ENCODE measurements around the gene HASPIN. TPM values are rescaled to one million over a fixed set of nuclear protein-coding genes. Genes with fewer than 3 reads are reported as not detected.

Gene HASPIN
- total RNA-seq, 1 experiment from 2014 or later: 30.0 TPM

DNA sequence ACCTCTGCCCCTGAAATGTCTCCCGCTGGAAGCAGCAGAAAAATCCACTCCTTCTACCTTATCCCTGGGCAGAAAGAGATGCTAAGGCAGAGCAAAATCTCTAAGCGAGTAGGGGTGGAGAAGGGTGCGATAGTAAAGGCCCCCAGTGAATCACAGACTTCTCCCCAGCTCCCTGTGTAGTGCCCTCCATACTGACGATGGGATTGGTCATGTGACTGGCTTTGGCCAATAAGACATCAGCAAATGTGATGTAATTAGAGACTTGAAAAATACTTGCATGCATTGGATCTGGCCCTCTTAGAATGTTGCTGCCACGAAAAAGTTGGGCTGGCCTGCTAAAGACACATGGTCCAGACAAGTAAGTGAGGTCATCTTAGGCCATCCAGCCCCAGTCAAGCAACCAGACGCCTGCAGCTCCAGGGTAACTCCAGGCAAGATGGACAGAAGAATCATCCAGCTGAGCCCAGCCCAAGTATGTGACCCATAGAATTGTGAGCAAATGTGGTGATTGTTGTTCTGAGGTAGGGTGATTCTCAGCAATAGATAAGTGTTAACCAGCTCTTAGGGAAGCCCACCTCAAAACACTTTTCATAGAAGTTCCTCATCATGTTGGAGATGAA lies 36.0 kb downstream of the HASPIN start:
- peaks cover 17% of the 10 kb centered on the region for H3K9me3 Mint-ChIP-seq
- H3K27me3 Mint-ChIP-seq (ENCODE audit: low read depth): peaks cover 3% of the 10 kb centered on the region
- H3K27ac Mint-ChIP-seq: no peak overlapping the region
- H3K4me1 Mint-ChIP-seq: peaks cover 3% of the 10 kb centered on the region; the same call in 1 of the 2 replicates
- POLR2A ChIA-PET: no interaction called here
- no peak for DNase-seq (ENCODE audit: low spot score)
- CTCF ChIA-PET: interaction anchor here (0.5 to 7.5 kb wide), 3 partner anchors 21 to 1002 kb away, joined by 3 to 45 read pairs (median 7); no protein-coding TSS in a partner anchor
- no peak for ATAC-seq
- TF ChIP-seq, protein P1, sequence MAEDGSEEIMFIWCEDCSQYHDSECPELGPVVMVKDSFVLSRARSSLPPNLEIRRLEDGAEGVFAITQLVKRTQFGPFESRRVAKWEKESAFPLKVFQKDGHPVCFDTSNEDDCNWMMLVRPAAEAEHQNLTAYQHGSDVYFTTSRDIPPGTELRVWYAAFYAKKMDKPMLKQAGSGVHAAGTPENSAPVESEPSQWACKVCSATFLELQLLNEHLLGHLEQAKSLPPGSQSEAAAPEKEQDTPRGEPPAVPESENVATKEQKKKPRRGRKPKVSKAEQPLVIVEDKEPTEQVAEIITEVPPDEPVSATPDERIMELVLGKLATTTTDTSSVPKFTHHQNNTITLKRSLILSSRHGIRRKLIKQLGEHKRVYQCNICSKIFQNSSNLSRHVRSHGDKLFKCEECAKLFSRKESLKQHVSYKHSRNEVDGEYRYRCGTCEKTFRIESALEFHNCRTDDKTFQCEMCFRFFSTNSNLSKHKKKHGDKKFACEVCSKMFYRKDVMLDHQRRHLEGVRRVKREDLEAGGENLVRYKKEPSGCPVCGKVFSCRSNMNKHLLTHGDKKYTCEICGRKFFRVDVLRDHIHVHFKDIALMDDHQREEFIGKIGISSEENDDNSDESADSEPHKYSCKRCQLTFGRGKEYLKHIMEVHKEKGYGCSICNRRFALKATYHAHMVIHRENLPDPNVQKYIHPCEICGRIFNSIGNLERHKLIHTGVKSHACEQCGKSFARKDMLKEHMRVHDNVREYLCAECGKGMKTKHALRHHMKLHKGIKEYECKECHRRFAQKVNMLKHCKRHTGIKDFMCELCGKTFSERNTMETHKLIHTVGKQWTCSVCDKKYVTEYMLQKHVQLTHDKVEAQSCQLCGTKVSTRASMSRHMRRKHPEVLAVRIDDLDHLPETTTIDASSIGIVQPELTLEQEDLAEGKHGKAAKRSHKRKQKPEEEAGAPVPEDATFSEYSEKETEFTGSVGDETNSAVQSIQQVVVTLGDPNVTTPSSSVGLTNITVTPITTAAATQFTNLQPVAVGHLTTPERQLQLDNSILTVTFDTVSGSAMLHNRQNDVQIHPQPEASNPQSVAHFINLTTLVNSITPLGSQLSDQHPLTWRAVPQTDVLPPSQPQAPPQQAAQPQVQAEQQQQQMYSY (CRISPR knock-in tag; IDR thresholded peaks at IDR 0.05): no peak
- TF ChIP-seq, protein P2, sequence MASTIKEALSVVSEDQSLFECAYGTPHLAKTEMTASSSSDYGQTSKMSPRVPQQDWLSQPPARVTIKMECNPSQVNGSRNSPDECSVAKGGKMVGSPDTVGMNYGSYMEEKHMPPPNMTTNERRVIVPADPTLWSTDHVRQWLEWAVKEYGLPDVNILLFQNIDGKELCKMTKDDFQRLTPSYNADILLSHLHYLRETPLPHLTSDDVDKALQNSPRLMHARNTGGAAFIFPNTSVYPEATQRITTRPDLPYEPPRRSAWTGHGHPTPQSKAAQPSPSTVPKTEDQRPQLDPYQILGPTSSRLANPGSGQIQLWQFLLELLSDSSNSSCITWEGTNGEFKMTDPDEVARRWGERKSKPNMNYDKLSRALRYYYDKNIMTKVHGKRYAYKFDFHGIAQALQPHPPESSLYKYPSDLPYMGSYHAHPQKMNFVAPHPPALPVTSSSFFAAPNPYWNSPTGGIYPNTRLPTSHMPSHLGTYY (CRISPR knock-in tag; IDR thresholded peaks at IDR 0.05): no peak
- TF ChIP-seq, protein P3, sequence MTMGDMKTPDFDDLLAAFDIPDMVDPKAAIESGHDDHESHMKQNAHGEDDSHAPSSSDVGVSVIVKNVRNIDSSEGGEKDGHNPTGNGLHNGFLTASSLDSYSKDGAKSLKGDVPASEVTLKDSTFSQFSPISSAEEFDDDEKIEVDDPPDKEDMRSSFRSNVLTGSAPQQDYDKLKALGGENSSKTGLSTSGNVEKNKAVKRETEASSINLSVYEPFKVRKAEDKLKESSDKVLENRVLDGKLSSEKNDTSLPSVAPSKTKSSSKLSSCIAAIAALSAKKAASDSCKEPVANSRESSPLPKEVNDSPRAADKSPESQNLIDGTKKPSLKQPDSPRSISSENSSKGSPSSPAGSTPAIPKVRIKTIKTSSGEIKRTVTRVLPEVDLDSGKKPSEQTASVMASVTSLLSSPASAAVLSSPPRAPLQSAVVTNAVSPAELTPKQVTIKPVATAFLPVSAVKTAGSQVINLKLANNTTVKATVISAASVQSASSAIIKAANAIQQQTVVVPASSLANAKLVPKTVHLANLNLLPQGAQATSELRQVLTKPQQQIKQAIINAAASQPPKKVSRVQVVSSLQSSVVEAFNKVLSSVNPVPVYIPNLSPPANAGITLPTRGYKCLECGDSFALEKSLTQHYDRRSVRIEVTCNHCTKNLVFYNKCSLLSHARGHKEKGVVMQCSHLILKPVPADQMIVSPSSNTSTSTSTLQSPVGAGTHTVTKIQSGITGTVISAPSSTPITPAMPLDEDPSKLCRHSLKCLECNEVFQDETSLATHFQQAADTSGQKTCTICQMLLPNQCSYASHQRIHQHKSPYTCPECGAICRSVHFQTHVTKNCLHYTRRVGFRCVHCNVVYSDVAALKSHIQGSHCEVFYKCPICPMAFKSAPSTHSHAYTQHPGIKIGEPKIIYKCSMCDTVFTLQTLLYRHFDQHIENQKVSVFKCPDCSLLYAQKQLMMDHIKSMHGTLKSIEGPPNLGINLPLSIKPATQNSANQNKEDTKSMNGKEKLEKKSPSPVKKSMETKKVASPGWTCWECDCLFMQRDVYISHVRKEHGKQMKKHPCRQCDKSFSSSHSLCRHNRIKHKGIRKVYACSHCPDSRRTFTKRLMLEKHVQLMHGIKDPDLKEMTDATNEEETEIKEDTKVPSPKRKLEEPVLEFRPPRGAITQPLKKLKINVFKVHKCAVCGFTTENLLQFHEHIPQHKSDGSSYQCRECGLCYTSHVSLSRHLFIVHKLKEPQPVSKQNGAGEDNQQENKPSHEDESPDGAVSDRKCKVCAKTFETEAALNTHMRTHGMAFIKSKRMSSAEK (CRISPR knock-in tag; IDR thresholded peaks at IDR 0.05; ENCODE audit: borderline replicate concordance): no peak
- no peak for TF ChIP-seq ZNF396 (CRISPR knock-in tag; IDR thresholded peaks at IDR 0.05; ENCODE audit: borderline replicate concordance)
- no peak for TF ChIP-seq SMAD4 (CRISPR knock-in tag; IDR thresholded peaks at IDR 0.05)
- TF ChIP-seq, protein P4, sequence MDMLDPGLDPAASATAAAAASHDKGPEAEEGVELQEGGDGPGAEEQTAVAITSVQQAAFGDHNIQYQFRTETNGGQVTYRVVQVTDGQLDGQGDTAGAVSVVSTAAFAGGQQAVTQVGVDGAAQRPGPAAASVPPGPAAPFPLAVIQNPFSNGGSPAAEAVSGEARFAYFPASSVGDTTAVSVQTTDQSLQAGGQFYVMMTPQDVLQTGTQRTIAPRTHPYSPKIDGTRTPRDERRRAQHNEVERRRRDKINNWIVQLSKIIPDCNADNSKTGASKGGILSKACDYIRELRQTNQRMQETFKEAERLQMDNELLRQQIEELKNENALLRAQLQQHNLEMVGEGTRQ (CRISPR knock-in tag; IDR thresholded peaks at IDR 0.05): peak; percentile 50
- no peak overlapping the region for H3K4me3 Mint-ChIP-seq
- peaks cover 15% of the 10 kb centered on the region for H3K36me3 Mint-ChIP-seq

DNA sequence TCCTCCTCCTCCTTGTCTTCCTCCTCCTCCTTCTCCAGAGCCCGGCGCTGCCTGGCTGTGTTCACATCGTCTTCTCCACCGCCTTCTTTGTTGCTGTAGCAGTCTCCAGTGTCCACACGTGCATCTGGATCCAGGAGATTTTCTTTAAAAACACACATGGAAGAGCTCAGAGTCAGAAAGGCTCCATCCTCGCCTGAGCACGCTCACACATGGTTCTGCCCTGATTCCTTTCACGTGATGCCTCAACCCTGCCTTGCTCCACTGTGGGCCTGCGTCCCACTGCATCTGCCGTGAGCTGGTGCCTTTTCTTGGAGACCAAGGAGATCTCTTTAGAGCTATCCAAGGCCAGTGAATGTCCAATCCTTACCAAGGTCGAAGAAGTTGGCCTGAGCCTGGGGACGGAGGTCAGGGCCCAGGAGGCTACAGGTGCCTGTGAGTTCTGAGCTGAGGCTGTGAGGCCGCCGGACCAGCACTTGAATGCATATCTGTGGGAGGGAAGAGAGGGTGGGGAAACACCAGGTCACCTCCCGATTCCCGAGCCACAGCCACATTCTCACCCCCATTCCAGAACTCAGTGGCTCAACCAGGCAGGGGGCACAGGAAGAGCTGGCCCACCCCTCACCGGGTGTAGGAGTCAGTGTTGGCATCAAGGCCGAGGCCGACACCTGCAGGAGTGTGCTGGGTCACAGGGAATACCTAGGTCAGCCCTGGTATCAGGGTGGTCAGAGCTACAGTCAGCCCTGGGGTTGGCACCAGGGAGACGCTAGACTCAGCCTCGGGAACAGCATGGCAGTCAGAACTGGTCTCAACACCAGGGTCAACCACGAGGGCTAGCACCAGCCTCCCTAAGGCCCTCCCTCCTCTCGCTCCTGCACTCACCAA lies 37.6 kb downstream of the HASPIN start:
- no peak overlapping the region for H3K27ac Mint-ChIP-seq
- H3K4me1 Mint-ChIP-seq: no peaks in the 10 kb centered on the region
- H3K27me3 Mint-ChIP-seq (ENCODE audit: low read depth): peaks cover 3% of the 10 kb centered on the region
- H3K9me3 Mint-ChIP-seq: peaks cover 17% of the 10 kb centered on the region
- POLR2A ChIA-PET: interaction anchor here (0.6 kb wide), 1 partner anchor 29 kb away, joined by 4 read pairs; no protein-coding TSS in a partner anchor
- no peak for ATAC-seq
- H3K4me3 Mint-ChIP-seq: no peak overlapping the region
- TF ChIP-seq, protein P5, sequence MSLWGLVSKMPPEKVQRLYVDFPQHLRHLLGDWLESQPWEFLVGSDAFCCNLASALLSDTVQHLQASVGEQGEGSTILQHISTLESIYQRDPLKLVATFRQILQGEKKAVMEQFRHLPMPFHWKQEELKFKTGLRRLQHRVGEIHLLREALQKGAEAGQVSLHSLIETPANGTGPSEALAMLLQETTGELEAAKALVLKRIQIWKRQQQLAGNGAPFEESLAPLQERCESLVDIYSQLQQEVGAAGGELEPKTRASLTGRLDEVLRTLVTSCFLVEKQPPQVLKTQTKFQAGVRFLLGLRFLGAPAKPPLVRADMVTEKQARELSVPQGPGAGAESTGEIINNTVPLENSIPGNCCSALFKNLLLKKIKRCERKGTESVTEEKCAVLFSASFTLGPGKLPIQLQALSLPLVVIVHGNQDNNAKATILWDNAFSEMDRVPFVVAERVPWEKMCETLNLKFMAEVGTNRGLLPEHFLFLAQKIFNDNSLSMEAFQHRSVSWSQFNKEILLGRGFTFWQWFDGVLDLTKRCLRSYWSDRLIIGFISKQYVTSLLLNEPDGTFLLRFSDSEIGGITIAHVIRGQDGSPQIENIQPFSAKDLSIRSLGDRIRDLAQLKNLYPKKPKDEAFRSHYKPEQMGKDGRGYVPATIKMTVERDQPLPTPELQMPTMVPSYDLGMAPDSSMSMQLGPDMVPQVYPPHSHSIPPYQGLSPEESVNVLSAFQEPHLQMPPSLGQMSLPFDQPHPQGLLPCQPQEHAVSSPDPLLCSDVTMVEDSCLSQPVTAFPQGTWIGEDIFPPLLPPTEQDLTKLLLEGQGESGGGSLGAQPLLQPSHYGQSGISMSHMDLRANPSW (CRISPR knock-in tag; conservative IDR thresholded peaks at IDR 0.05; ENCODE audit: low read depth): no peak
- CTCF ChIA-PET: interaction anchor here (1.0 to 7.5 kb wide), 4 partner anchors 11 to 85 kb away, joined by 3 to 45 read pairs (median 6); partner anchors contain the start of gene NCBP3
- peaks cover 15% of the 10 kb centered on the region for H3K36me3 Mint-ChIP-seq
- no peak for DNase-seq (ENCODE audit: low spot score)

All from WTC11 (cell line).